ENCODE results near the gene KCNJ12. TPM values are rescaled to one million over a fixed set of nuclear protein-coding genes. Genes with fewer than 3 reads are reported as not detected.

The KCNJ12 gene
- total RNA-seq, 2 experiments from 2014 or later: 0.11 TPM; not detected in 1

GRCh38 chr17:21392266-21392665 is 16.1 kb downstream of the KCNJ12 start:
- Mint-ChIP-seq H3K27ac (no peak overlapping the region), H3K4me1 (ENCODE audit: low read depth) (no peaks in the 10 kb centered on the region), H3K9me3 (no peaks in the 10 kb centered on the region), H3K4me3 (no peak overlapping the region), H3K36me3 (ENCODE audit: low read depth) (no peaks in the 10 kb centered on the region), H3K27me3 (no peaks in the 10 kb centered on the region)
- Histone ChIP-seq H3K4me1 (ENCODE audit: insufficient read depth, low read length) (no peaks in the 10 kb centered on the region), H3K9me3 (ENCODE audit: control insufficient read depth in 1 of 2, insufficient read depth in 1 of 2, low read length in 2 of 2) (no peaks in the 10 kb centered on the region), H3K27me3 (ENCODE audit: control insufficient read depth in 1 of 2, insufficient read depth in 2 of 2, low read length in 2 of 2) (no peaks in the 10 kb centered on the region), H3K36me3 (ENCODE audit: insufficient read depth, low read length) (no peaks in the 10 kb centered on the region), H3K4me3 (ENCODE audit: low read length) (no peak overlapping the region), H3K27ac (ENCODE audit: low read depth in 1 of 2, low read length in 2 of 2) (no peak overlapping the region)
- CTCF ChIA-PET: no interaction called here
- TF ChIP-seq CTCF (IDR thresholded peaks at IDR 0.05): no peak
- ATAC-seq (ENCODE audit: poor library complexity) (no peak), DNase-seq (no peak)
- intact Hi-C loops (cut with DNase I, micrococcal nuclease): no loop called here
- POLR2A ChIA-PET: no interaction called here

GRCh38 chr17:21394265-21394664 is 18.1 kb downstream of the KCNJ12 start:
- H3K27ac Mint-ChIP-seq: no peak overlapping the region
- no peaks in the 10 kb centered on the region for H3K27me3 Mint-ChIP-seq
- no peaks in the 10 kb centered on the region for H3K9me3 Mint-ChIP-seq
- ChIA-PET CTCF (no interaction called here), POLR2A (no interaction called here)
- no peaks in the 10 kb centered on the region for H3K4me1 Mint-ChIP-seq (ENCODE audit: low read depth)
- ATAC-seq (ENCODE audit: poor library complexity) (no peak), DNase-seq (no peak)
- H3K36me3 Mint-ChIP-seq (ENCODE audit: low read depth): no peaks in the 10 kb centered on the region
- intact Hi-C loops (cut with DNase I, micrococcal nuclease): no loop called here
- H3K27ac ChIP-seq (ENCODE audit: low read depth in 1 of 2, low read length in 2 of 2): no peak overlapping the region
- no peaks in the 10 kb centered on the region for H3K36me3 ChIP-seq (ENCODE audit: insufficient read depth, low read length)
- no peak overlapping the region for H3K4me3 ChIP-seq (ENCODE audit: low read length)
- H3K27me3 ChIP-seq (ENCODE audit: control insufficient read depth in 1 of 2, insufficient read depth in 2 of 2, low read length in 2 of 2): no peaks in the 10 kb centered on the region
- H3K9me3 ChIP-seq (ENCODE audit: control insufficient read depth in 1 of 2, insufficient read depth in 1 of 2, low read length in 2 of 2): no peaks in the 10 kb centered on the region
- H3K4me3 Mint-ChIP-seq: no peak overlapping the region
- no peak for TF ChIP-seq CTCF (IDR thresholded peaks at IDR 0.05)
- no peaks in the 10 kb centered on the region for H3K4me1 ChIP-seq (ENCODE audit: insufficient read depth, low read length)

- no peak overlapping the region for H3K27ac Mint-ChIP-seq
These were observed 19.6 kb downstream of the KCNJ12 start for GRCh38 chr17:21395764-21396163.

More at GRCh38 chr17:21395764-21396163, 19.6 kb downstream of the KCNJ12 start:
- no peak for TF ChIP-seq CTCF (IDR thresholded peaks at IDR 0.05)
- Histone ChIP-seq H3K27ac (ENCODE audit: low read depth in 1 of 2, low read length in 2 of 2) (no peak overlapping the region), H3K9me3 (ENCODE audit: control insufficient read depth in 1 of 2, insufficient read depth in 1 of 2, low read length in 2 of 2) (peaks cover 0 to 9% of the 10 kb centered on the region in 2 experiments), H3K36me3 (ENCODE audit: insufficient read depth, low read length) (no peaks in the 10 kb centered on the region), H3K4me1 (ENCODE audit: insufficient read depth, low read length) (no peaks in the 10 kb centered on the region), H3K27me3 (ENCODE audit: control insufficient read depth in 1 of 2, insufficient read depth in 2 of 2, low read length in 2 of 2) (no peaks in the 10 kb centered on the region), H3K4me3 (ENCODE audit: low read length) (no peak overlapping the region)
- no peak for DNase-seq
- CTCF ChIA-PET: no interaction called here
- no peaks in the 10 kb centered on the region for H3K4me1 Mint-ChIP-seq (ENCODE audit: low read depth)
- no peaks in the 10 kb centered on the region for H3K36me3 Mint-ChIP-seq (ENCODE audit: low read depth)
- H3K27me3 Mint-ChIP-seq: no peaks in the 10 kb centered on the region
- no peak for ATAC-seq (ENCODE audit: poor library complexity)
- H3K9me3 Mint-ChIP-seq: no peaks in the 10 kb centered on the region
- POLR2A ChIA-PET: no interaction called here
- intact Hi-C loops (cut with DNase I, micrococcal nuclease): no loop called here
- H3K4me3 Mint-ChIP-seq: no peak overlapping the region
